ENCODE data around the gene OTULINL. TPM values are rescaled to one million over a fixed set of nuclear protein-coding genes. Genes with fewer than 3 reads are reported as not detected.

OTULINL gene
- total RNA-seq, 6 experiments from 2014 or later = 0.66 to 1.7 (median 1.2) TPM

- Histone ChIP-seq H3K4me3 (no peak overlapping the region), H3K27ac (no peak overlapping the region), H3K4me1 (no peaks in the 10 kb centered on the region), H3K27me3 (no peaks in the 10 kb centered on the region), H3K9me3 (no peaks in the 10 kb centered on the region), H3K36me3 (no peaks in the 10 kb centered on the region)
- WGBS (ENCODE audit: insufficient coverage, low coverage, low lambda C conversion rate, missing lambda C conversion rate) = 50% methylated on average over 1 of the region's 1 CpG
- intact Hi-C loops (cut with DNase I) = no loop called here
- ATAC-seq = no peak
- DNase-seq = no peak
- TF ChIP-seq, protein P1, sequence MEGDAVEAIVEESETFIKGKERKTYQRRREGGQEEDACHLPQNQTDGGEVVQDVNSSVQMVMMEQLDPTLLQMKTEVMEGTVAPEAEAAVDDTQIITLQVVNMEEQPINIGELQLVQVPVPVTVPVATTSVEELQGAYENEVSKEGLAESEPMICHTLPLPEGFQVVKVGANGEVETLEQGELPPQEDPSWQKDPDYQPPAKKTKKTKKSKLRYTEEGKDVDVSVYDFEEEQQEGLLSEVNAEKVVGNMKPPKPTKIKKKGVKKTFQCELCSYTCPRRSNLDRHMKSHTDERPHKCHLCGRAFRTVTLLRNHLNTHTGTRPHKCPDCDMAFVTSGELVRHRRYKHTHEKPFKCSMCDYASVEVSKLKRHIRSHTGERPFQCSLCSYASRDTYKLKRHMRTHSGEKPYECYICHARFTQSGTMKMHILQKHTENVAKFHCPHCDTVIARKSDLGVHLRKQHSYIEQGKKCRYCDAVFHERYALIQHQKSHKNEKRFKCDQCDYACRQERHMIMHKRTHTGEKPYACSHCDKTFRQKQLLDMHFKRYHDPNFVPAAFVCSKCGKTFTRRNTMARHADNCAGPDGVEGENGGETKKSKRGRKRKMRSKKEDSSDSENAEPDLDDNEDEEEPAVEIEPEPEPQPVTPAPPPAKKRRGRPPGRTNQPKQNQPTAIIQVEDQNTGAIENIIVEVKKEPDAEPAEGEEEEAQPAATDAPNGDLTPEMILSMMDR (IDR thresholded peaks at IDR 0.05) = no peak
- no peak for TF ChIP-seq POLR2A (IDR thresholded peaks at IDR 0.05)
Measured at GRCh38 chr5:14600846-14601245, 19.3 kb downstream of the OTULINL start.

DNA sequence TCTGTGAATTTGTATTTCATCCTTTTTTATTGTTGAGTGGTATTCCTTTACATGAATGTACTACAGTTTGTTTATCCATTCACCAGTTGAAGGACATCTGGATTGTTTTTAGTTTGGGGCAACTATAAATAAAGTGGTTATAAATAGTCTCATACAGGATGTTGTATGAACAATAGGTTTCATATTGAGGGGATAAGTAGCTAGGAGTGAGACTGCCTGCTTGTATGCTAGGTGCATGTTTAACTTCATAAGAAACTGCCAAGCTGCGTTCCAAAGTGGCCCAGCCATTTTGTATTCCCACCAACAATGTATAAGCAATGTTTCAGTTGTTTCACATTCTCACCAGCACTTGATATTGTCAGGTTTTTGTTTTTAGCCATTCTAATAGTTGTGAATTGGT, 21.5 kb downstream of the OTULINL start:
- WGBS (ENCODE audit: insufficient coverage, low coverage, low lambda C conversion rate, missing lambda C conversion rate) = 19% methylated on average over 1 of the region's 1 CpG
- Histone ChIP-seq H3K4me3 (no peak overlapping the region), H3K9me3 (no peaks in the 10 kb centered on the region), H3K27me3 (no peaks in the 10 kb centered on the region), H3K36me3 (no peaks in the 10 kb centered on the region), H3K27ac (no peak overlapping the region), H3K4me1 (no peaks in the 10 kb centered on the region)
- DNase-seq (no peak), ATAC-seq (no peak)
- TF ChIP-seq POLR2A (IDR thresholded peaks at IDR 0.05) = no peak
- TF ChIP-seq, protein P1 (IDR thresholded peaks at IDR 0.05) = no peak
- intact Hi-C loops (cut with DNase I) = no loop called here

DNA sequence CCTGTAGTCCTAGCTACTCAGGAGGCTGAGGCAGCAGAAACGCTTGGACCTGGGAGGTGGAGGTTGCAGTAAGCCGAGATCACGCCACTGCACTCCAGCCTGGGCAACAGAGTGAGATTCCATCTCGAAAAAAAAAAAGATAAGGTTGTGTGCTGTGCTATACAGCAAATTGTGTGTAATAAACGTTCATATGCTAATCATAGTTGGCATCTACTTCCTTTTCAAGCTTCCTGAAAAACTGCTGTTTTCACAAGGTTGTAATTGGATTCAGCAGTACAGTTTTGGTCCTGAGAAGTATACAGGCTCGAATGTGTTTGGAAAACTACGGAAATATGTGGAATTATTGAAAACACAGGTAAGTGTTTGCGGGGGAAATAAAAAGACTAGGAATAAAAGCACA, 25.5 kb downstream of the OTULINL start:
- no peaks in the 10 kb centered on the region for H3K9me3 ChIP-seq
- ATAC-seq = no peak
- H3K36me3 ChIP-seq = no peaks in the 10 kb centered on the region
- no peak for DNase-seq
- H3K27ac ChIP-seq = no peak overlapping the region
- intact Hi-C loops (cut with DNase I) = no loop called here
- no peaks in the 10 kb centered on the region for H3K4me1 ChIP-seq
- no peaks in the 10 kb centered on the region for H3K27me3 ChIP-seq
- 51% methylated on average over 8 of the region's 8 CpGs for WGBS (ENCODE audit: insufficient coverage, low coverage, low lambda C conversion rate, missing lambda C conversion rate)
- no peak overlapping the region for H3K4me3 ChIP-seq
- TF ChIP-seq POLR2A (IDR thresholded peaks at IDR 0.05) = no peak

GRCh38 chr5:14608169-14608568, 26.6 kb downstream of the OTULINL start:
- no peak overlapping the region for H3K4me3 ChIP-seq
- no peaks in the 10 kb centered on the region for H3K9me3 ChIP-seq
- ATAC-seq = peak in 1 of 4 donors; percentile 17
- TF ChIP-seq, protein P1 (IDR thresholded peaks at IDR 0.05) = no peak
- TF ChIP-seq POLR2A (IDR thresholded peaks at IDR 0.05) = no peak
- H3K27ac ChIP-seq = no peak overlapping the region
- no peaks in the 10 kb centered on the region for H3K4me1 ChIP-seq
- H3K36me3 ChIP-seq = no peaks in the 10 kb centered on the region
- intact Hi-C loops (cut with DNase I) = no loop called here
- WGBS (ENCODE audit: insufficient coverage, low coverage, low lambda C conversion rate, missing lambda C conversion rate) = 27% methylated on average over 2 of the region's 2 CpGs
- DNase-seq = no peak
- no peaks in the 10 kb centered on the region for H3K27me3 ChIP-seq

DNA sequence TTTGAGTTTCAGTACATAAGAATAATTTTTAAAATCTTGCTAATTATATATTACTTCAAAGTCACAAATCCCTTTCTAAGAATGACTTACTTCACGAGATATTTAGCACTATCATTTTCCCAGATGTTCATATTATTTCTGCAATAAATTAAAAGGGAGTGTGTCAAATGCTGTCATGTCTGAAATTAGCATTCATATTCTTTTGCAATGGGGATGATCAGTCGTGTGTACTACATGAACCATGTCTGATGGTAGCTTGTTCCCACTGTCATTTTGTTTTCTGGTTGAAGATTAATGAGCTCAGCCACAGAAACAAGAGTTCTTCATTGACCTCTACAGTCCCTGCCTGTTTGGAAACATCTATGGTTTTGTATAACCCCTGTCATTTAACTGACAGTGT, 30.1 kb downstream of the OTULINL start:
- intact Hi-C loops (cut with DNase I) = no loop called here
- Histone ChIP-seq H3K9me3 (no peaks in the 10 kb centered on the region), H3K27ac (no peak overlapping the region), H3K36me3 (no peaks in the 10 kb centered on the region), H3K4me1 (no peaks in the 10 kb centered on the region), H3K4me3 (no peak overlapping the region), H3K27me3 (no peaks in the 10 kb centered on the region)
- WGBS (ENCODE audit: insufficient coverage, low coverage, low lambda C conversion rate, missing lambda C conversion rate) = 29% methylated on average over 2 of the region's 2 CpGs
- TF ChIP-seq POLR2A (IDR thresholded peaks at IDR 0.05) = no peak
- TF ChIP-seq, protein P1 (IDR thresholded peaks at IDR 0.05) = no peak
- no peak for ATAC-seq
- DNase-seq = no peak

Data from right lobe of liver (tissue), 6 donors.